ENCODE data around the gene CLIC5.

DNA sequence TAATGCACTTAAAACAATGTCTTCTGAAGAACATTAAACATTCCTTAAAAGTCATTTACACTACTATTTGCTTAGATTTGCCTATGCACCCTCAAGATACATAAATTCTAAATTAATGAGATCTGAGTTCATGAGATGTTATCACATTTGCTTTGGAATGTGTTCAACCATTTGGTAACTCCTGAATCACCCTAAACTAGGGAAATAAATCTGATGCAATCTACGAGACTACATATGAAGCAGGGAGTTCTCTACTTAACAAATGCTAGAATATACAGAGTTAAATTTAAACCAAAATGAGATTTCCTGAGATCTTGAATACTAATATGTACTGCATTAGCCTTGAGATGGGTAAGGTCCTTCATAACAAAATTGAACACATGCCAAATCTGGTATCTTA is 170.1 kb downstream of the CLIC5 start:
- TF ChIP-seq POLR2A (IDR thresholded peaks at IDR 0.05; ENCODE audit: low read length) (no peak), GATA1 (IDR thresholded peaks at IDR 0.05; ENCODE audit: low read depth, low read length) (no peak)
